ENCODE results near the gene ADCY7. TPM values are rescaled to one million over a fixed set of nuclear protein-coding genes. Genes with fewer than 3 reads are reported as not detected.
"Not testable (repeated sequence)": the region's sequence is repeated elsewhere in the genome, so short reads cannot be mapped to it uniquely, and the experiment has no call there.

ADCY7 gene
- total RNA-seq, 2 donors from 2014 or later, result 8.5 to 17.1 TPM

DNA sequence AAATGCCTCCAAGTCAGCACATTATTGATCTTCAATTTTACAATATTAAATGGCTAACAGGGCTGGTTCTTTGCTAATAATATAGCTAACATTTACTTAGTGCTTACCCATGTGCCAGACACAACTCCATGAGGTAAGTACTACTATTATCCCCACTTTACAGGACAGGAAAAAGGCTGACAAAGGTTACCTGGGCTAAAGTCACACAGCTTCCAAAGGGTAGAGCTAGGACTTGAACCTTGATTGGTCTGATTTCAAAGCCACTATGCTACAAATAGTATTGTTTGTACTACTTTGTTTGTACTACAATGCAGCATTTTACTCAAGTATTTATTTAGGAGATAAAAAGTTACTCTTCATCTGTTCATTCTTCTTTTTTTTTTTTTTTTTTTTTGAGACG, 70.5 kb downstream of the ADCY7 start:
- H3K36me3 ChIP-seq, result peaks cover 36% of the 10 kb centered on the region
- no peaks in the 10 kb centered on the region for H3K9me3 ChIP-seq
- TF ChIP-seq, protein P1, sequence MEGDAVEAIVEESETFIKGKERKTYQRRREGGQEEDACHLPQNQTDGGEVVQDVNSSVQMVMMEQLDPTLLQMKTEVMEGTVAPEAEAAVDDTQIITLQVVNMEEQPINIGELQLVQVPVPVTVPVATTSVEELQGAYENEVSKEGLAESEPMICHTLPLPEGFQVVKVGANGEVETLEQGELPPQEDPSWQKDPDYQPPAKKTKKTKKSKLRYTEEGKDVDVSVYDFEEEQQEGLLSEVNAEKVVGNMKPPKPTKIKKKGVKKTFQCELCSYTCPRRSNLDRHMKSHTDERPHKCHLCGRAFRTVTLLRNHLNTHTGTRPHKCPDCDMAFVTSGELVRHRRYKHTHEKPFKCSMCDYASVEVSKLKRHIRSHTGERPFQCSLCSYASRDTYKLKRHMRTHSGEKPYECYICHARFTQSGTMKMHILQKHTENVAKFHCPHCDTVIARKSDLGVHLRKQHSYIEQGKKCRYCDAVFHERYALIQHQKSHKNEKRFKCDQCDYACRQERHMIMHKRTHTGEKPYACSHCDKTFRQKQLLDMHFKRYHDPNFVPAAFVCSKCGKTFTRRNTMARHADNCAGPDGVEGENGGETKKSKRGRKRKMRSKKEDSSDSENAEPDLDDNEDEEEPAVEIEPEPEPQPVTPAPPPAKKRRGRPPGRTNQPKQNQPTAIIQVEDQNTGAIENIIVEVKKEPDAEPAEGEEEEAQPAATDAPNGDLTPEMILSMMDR (IDR thresholded peaks at IDR 0.05), result no peak
- no peak overlapping the region for H3K27ac ChIP-seq
- no peak overlapping the region for H3K4me3 ChIP-seq
- H3K4me1 ChIP-seq, result peaks cover 0 to 10% of the 10 kb centered on the region in 2 donors
- DNase-seq (ENCODE audit: low spot score), result no peak
- no peaks in the 10 kb centered on the region for H3K27me3 ChIP-seq

DNA sequence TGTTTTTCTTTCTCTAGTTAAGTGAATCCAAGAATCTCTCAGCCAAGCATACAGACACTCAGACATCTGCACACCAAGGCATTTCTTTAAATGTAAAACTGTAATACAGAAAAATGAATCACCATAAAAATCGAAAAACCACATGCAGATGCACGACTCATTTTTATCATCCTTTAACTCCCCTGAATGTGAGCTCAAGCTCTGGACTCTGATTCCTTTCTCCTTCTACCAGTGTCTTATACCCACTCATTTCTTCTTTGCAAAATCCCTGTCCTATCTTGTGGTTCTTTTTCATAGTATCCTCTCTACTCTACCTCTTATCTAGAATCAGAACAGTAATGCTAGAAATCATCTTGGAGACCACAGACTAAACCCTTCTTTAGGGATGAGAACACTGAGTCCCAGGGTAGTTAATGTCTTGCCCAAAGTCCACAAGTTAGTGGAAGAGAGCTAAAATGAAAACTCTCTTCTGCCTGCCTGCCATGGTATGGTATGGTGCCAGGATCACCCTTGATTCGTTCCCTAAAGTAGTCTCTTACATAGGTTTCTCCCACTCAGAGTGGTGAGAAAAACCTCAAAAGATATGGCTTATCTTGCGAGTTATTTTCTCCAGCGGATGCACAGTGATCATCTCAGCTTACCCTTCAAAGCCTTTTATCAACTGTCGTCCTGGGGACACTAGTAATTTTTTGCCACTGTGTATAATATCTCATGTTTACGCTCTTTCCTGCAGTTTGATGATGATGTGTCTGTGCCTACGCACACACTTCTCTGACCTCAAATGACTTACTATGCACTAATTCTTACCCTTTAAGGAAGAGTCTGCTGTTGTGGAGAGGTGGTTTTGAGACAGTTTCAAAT, 72.2 kb downstream of the ADCY7 start:
- TF ChIP-seq, protein P1 (IDR thresholded peaks at IDR 0.05), result no peak
- no peak for DNase-seq (ENCODE audit: low spot score)
- H3K27me3 ChIP-seq, result no peaks in the 10 kb centered on the region
- H3K9me3 ChIP-seq, result no peaks in the 10 kb centered on the region
- H3K4me1 ChIP-seq, result peaks cover 0 to 10% of the 10 kb centered on the region in 2 donors
- no peak overlapping the region for H3K4me3 ChIP-seq
- H3K36me3 ChIP-seq, result peaks cover 28% of the 10 kb centered on the region
- no peak overlapping the region for H3K27ac ChIP-seq

GRCh38 chr16:50340578-50340977, 74.2 kb downstream of the ADCY7 start:
- Histone ChIP-seq H3K27ac (peak overlapping the region in 1 of 2 donors; percentile 6), H3K36me3 (peaks cover 28% of the 10 kb centered on the region), H3K9me3 (no peaks in the 10 kb centered on the region), H3K27me3 (no peaks in the 10 kb centered on the region), H3K4me1 (peaks cover 0 to 10% of the 10 kb centered on the region in 2 donors), H3K4me3 (no peak overlapping the region)
- no peak for DNase-seq (ENCODE audit: low spot score)
- TF ChIP-seq, protein P1 (IDR thresholded peaks at IDR 0.05), result no peak

DNA sequence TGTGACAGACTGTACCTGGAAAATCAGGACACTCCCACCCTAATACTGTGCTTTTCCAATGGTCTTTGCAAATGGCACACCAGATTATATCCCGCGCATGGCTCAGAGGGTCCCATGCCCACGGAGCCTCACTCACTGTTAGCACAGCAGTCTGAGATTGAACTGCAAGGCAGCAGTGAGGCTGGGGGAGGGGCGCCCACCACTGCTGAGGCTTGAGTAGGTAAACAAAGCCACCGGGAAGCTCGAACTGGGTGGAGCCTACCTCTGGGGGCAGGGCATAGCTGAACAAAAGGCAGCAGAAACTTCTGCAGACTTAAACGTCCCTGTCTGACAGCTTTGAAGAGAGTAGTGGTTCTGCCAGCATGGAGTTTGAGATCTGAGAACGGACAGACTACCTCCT, 77.2 kb downstream of the ADCY7 start:
- DNase-seq (ENCODE audit: low spot score); H3K4me1 ChIP-seq; H3K27ac ChIP-seq; H3K4me3 ChIP-seq; H3K9me3 ChIP-seq; H3K27me3 ChIP-seq: not testable (repeated sequence)
- peaks cover 26% of the 10 kb centered on the region for H3K36me3 ChIP-seq

DNA sequence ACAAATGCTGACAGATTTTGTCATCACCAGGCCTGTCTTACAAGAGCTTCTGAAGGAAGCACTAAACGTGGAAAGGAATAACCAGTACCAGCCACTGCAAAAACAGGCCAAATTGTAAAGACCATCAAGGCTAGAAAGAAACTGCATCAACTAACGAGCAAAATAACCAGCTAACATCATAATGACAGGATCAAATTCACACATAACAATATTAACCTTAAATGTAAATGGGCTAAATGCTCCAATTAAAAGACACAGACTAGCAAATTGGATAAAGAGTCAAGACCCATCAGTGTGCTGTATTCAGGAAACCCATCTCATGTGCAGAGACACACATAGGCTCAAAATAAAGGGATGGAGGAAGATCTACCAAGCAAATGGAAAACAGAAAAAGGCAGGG, 78.9 kb downstream of the ADCY7 start:
- H3K4me3 ChIP-seq; H3K4me1 ChIP-seq; H3K27ac ChIP-seq; H3K9me3 ChIP-seq; DNase-seq (ENCODE audit: low spot score); H3K27me3 ChIP-seq: not testable (repeated sequence)
- H3K36me3 ChIP-seq, result peaks cover 28% of the 10 kb centered on the region

DNA sequence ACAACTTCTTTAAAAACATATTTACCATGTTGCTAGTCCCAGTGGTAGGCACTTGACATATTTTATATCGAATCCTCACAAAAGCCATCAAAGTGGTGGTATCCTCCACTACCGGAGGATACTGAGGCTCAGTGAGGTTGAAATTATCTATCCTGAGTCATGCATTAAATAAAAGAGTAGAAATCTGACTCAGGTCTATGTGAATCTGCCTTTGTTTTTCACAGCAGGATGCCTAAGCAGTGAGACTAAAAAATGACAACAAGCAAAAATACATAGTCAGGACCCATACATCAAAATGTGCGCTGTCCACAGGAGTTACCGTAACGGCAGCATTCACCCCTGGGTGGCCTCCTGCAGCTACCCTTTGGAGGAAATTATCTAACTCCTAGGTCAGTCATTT, 84.8 kb downstream of the ADCY7 start:
- TF ChIP-seq, protein P1 (IDR thresholded peaks at IDR 0.05), result no peak
- H3K9me3 ChIP-seq, result no peaks in the 10 kb centered on the region
- no peaks in the 10 kb centered on the region for H3K27me3 ChIP-seq
- peaks cover 32% of the 10 kb centered on the region for H3K36me3 ChIP-seq
- H3K27ac ChIP-seq, result no peak overlapping the region
- no peak overlapping the region for H3K4me3 ChIP-seq
- no peak for DNase-seq (ENCODE audit: low spot score)
- H3K4me1 ChIP-seq, result peaks cover 0 to 9% of the 10 kb centered on the region in 2 donors

GRCh38 chr16:50351952-50352351, 85.6 kb downstream of the ADCY7 start:
- Histone ChIP-seq H3K27me3 (no peaks in the 10 kb centered on the region), H3K4me1 (peaks cover 0 to 9% of the 10 kb centered on the region in 2 donors), H3K4me3 (no peak overlapping the region), H3K36me3 (peaks cover 32% of the 10 kb centered on the region), H3K9me3 (no peaks in the 10 kb centered on the region), H3K27ac (no peak overlapping the region)
- DNase-seq (ENCODE audit: low spot score), result no peak
- TF ChIP-seq, protein P1 (IDR thresholded peaks at IDR 0.05), result no peak
